IMR-90 (cell line): ENCODE results near the gene URI1. TPM values are rescaled to one million over a fixed set of nuclear protein-coding genes. Genes with fewer than 3 reads are reported as not detected.
A peak's percentile ranks its signal among the peaks of the same experiment; 100 is the strongest.

ENCODE experiments used
- ATAC-seq: fragments of 200-7000 bp; cut with Tn5 transposase; 2 replicates; pipeline ENCODE4 v1.9.1; 2020; ENCODE audit warnings: low read depth, mild to moderate bottlenecking, moderate library complexity
- BruUV-seq: library from RNA; stranded (reverse); fragments of 400-500 nt; replicated peaks from 2 replicates; lab custom pipeline; 2021; lab: Mats Ljungman, UMichigan
- CTCF ChIA-PET: fragments of 300-600 bp; formaldehyde crosslinking; extraction: SDS; loops from one replicate; lab custom pipeline; 2021; ENCODE audit warnings: antibody characterized with exemption; lab: Yijun Ruan, JAX
- POLR2A ChIA-PET: fragments of 300-600 bp; sonication (Branson Sonifier 250); formaldehyde crosslinking; loops from one replicate; lab custom pipeline; 2022; ENCODE audit warnings: antibody characterized with exemption; ENCODE audit not compliant: unreplicated experiment; lab: Charles Lee
- DNase-seq: peaks from one replicate; pipeline ENCODE4 v3.0.0; 2013
- H2AFZ ChIP-seq: replicated peaks from 2 replicates; pipeline ENCODE3; 2013; ENCODE audit warnings: low read length, mild to moderate bottlenecking; ENCODE audit not compliant: poor library complexity
- H2AK5ac ChIP-seq: 2 replicates; pipeline ENCODE4 v1.6.1; 2013; ENCODE audit warnings: low read depth, low read length, inconsistent platforms
- H2AK9ac ChIP-seq: replicated peaks from 2 replicates; pipeline ENCODE3; 2013; ENCODE audit warnings: mild to moderate bottlenecking, low read depth, low read length, moderate library complexity; ENCODE audit not compliant: poor library complexity
- H2BK120ac ChIP-seq: 2 replicates; pipeline ENCODE4 v1.6.1; 2013; ENCODE audit warnings: low read depth, low read length, inconsistent platforms
- H2BK15ac ChIP-seq: 3 replicates; pipeline ENCODE4 v1.6.1; 2013; ENCODE audit warnings: low read depth, low read length, inconsistent platforms
- H2BK20ac ChIP-seq: 2 replicates; pipeline ENCODE4 v1.6.1; 2013; ENCODE audit warnings: low read depth, mild to moderate bottlenecking, inconsistent platforms, low read length, moderate library complexity
- H2BK5ac ChIP-seq: 2 replicates; pipeline ENCODE4 v1.6.1; 2013; ENCODE audit warnings: mild to moderate bottlenecking, low read depth, low read length, inconsistent platforms; ENCODE audit not compliant: poor library complexity, severe bottlenecking
- H3K14ac ChIP-seq: replicated peaks from 2 replicates; pipeline ENCODE4 v1.6.1; 2013; ENCODE audit warnings: low read depth, low read length, inconsistent platforms
- H3K18ac ChIP-seq: 2 replicates; pipeline ENCODE4 v1.6.1; 2013; ENCODE audit warnings: low read depth, low read length, control low read depth
- H3K23ac ChIP-seq: 2 replicates; pipeline ENCODE4 v1.6.1; 2013; ENCODE audit warnings: low read depth, low read length, inconsistent platforms
- H3K27ac ChIP-seq: 2 replicates; pipeline ENCODE4 v1.5.1; 2013; ENCODE audit warnings: mild to moderate bottlenecking, control low read depth, low read length; ENCODE audit not compliant: insufficient read depth
- H3K27me3 ChIP-seq: 2 replicates; pipeline ENCODE4 v1.6.1; 2013; ENCODE audit warnings: low read length; ENCODE audit not compliant: control insufficient read depth, insufficient read depth
- H3K36me3 ChIP-seq: 2 replicates; pipeline ENCODE4 v1.6.1; 2013; ENCODE audit warnings: low read length, mixed read lengths; ENCODE audit not compliant: control insufficient read depth, insufficient read depth
- H3K4ac ChIP-seq: 2 replicates; pipeline ENCODE4 v1.6.1; 2013; ENCODE audit warnings: low read depth, low read length, inconsistent platforms
- H3K4me1 ChIP-seq: 2 replicates; pipeline ENCODE4 v1.6.1; 2013; ENCODE audit warnings: low read length, mixed read lengths; ENCODE audit not compliant: control insufficient read depth, insufficient read depth
- H3K4me2 ChIP-seq: 2 replicates; pipeline ENCODE4 v1.6.1; 2013; ENCODE audit warnings: low read depth, mild to moderate bottlenecking, control low read depth, low read length, moderate library complexity
- H3K4me3 ChIP-seq: 2 replicates; pipeline ENCODE4 v1.5.1; 2013; ENCODE audit warnings: low read depth, mild to moderate bottlenecking, control low read depth, low read length, moderate library complexity; ENCODE audit not compliant: insufficient read depth
- H3K56ac ChIP-seq: 2 replicates; pipeline ENCODE4 v1.6.1; 2013; ENCODE audit warnings: low read length, inconsistent platforms; ENCODE audit not compliant: insufficient read depth; ENCODE audit errors: extremely low read depth
- H3K79me1 ChIP-seq, 2 experiments: 2 replicates each; pipeline ENCODE4 v1.6.1; 2013; ENCODE audit warnings: low read length in 2 of 2, inconsistent platforms in 1 of 2, low read depth in 1 of 2
- H3K9ac ChIP-seq: 2 replicates; pipeline ENCODE4 v1.6.1; 2013; ENCODE audit warnings: low read depth, low read length, control low read depth
- H3K9me1 ChIP-seq: 2 replicates; pipeline ENCODE4 v1.6.1; 2013; ENCODE audit warnings: low read length, inconsistent platforms; ENCODE audit not compliant: insufficient read depth
- H3K9me3 ChIP-seq: 2 replicates; pipeline ENCODE4 v1.6.1; 2013; ENCODE audit warnings: low read length; ENCODE audit not compliant: control insufficient read depth, insufficient read depth
- H4K20me1 ChIP-seq: 2 replicates; pipeline ENCODE4 v1.6.1; 2013; ENCODE audit warnings: low read length, inconsistent platforms; ENCODE audit not compliant: insufficient read depth
- H4K5ac ChIP-seq: 2 replicates; pipeline ENCODE4 v1.6.1; 2013; ENCODE audit warnings: mild to moderate bottlenecking, low read depth, low read length, control low read depth
- H4K8ac ChIP-seq, 2 experiments: 2 replicates each; pipeline ENCODE4 v1.6.1; 2013; ENCODE audit warnings: low read depth in 2 of 2, low read length in 2 of 2, control low read depth in 1 of 2, inconsistent platforms in 1 of 2
- H4K91ac ChIP-seq: 2 replicates; pipeline ENCODE4 v1.6.1; 2013; ENCODE audit warnings: low read depth, low read length, inconsistent platforms; ENCODE audit not compliant: insufficient read depth
- BHLHE40 ChIP-seq: fragments of 150-350 bp; IDR thresholded peaks from 2 replicates; pipeline ENCODE4 v1.6.1; 2016; ENCODE audit warnings: mild to moderate bottlenecking, low read depth, low read length
- CEBPB ChIP-seq: IDR thresholded peaks from 2 replicates; pipeline ENCODE4 v1.6.1; 2012; ENCODE audit warnings: low read depth, low read length, improper control_type of control experiment
- CHD1 ChIP-seq: IDR thresholded peaks from 2 replicates; pipeline ENCODE4 v1.6.1; 2012; ENCODE audit warnings: low read depth, low read length, improper control_type of control experiment
- ELK1 ChIP-seq: fragments of 150-350 bp; IDR thresholded peaks from 2 replicates; pipeline ENCODE4 v1.6.1; 2016; ENCODE audit warnings: low read depth, mild to moderate bottlenecking, low read length, moderate library complexity, borderline replicate concordance
- FOS ChIP-seq: fragments of 150-350 bp; IDR thresholded peaks from 2 replicates; pipeline ENCODE4 v1.6.1; 2016; ENCODE audit warnings: low read depth, low read length
- MAFK ChIP-seq: IDR thresholded peaks from 2 replicates; pipeline ENCODE4 v1.6.1; 2012; ENCODE audit warnings: low read depth, low read length, improper control_type of control experiment
- MAZ ChIP-seq: IDR thresholded peaks from 2 replicates; pipeline ENCODE4 v1.6.1; 2012; ENCODE audit warnings: low read depth, mild to moderate bottlenecking, low read length, improper control_type of control experiment, moderate library complexity, borderline replicate concordance
- MXI1 ChIP-seq: IDR thresholded peaks from 2 replicates; pipeline ENCODE4 v1.6.1; 2012; ENCODE audit warnings: low read depth, mild to moderate bottlenecking, low read length, moderate library complexity, borderline replicate concordance
- NFE2L2 ChIP-seq: fragments of 150-350 bp; IDR thresholded peaks from 2 replicates; pipeline ENCODE4 v1.6.1; 2016; ENCODE audit warnings: low read depth, mild to moderate bottlenecking, low read length
- POLR2A ChIP-seq: IDR thresholded peaks from 2 replicates; pipeline ENCODE4 v1.6.1; 2012; ENCODE audit warnings: mild to moderate bottlenecking, low read depth, low read length
- RAD21 ChIP-seq: IDR thresholded peaks from 2 replicates; pipeline ENCODE4 v1.6.1; 2012; ENCODE audit warnings: low read length, improper control_type of control experiment
- RCOR1 ChIP-seq: IDR thresholded peaks from 2 replicates; pipeline ENCODE4 v1.6.1; 2012; ENCODE audit warnings: mild to moderate bottlenecking, low read length, improper control_type of control experiment; ENCODE audit not compliant: insufficient replicate concordance
- RFX5 ChIP-seq: IDR thresholded peaks from 2 replicates; pipeline ENCODE4 v1.8.0; 2012; ENCODE audit warnings: low read depth, mild to moderate bottlenecking, low read length, moderate library complexity
- SMC3 ChIP-seq: fragments of 150-350 bp; IDR thresholded peaks from 2 replicates; pipeline ENCODE4 v1.6.1; 2016; ENCODE audit warnings: low read depth, mild to moderate bottlenecking, antibody characterized with exemption, low read length, moderate library complexity
- WGBS, 2 experiments: methylation state at CpG; one replicate each; pipeline versions ENCODE4 v1.1.5 to v1.1.7; 2013; ENCODE audit warnings: missing lambda C conversion rate in 2 of 2; ENCODE audit not compliant: insufficient read length in 1 of 2; ENCODE audit errors: extremely low coverage in 2 of 2; 5-methylcytosine and 5-hydroxymethylcytosine counted together
- dilution Hi-C: fragments of 300-500 bp; cut with HindIII; formaldehyde crosslinking; loops from one replicate; pipeline ENCODE4 v1.14.3; 2018; ENCODE audit warnings: low sequenced_read_pairs; ENCODE audit not compliant: unreplicated experiment
- in situ Hi-C: fragments of 300-500 bp; cut with MboI; formaldehyde crosslinking; loops from 3 replicates; pipeline ENCODE4 v1.14.3; 2019; ENCODE audit warnings: low sequenced_read_pairs, inconsistent platforms, mixed read lengths
- intact Hi-C: fragments of 100-400 bp; cut with micrococcal nuclease; formaldehyde crosslinking; loops from 2 replicates; pipeline ENCODE4 v1.10.0; 2022
- polyA plus RNA-seq, 3 experiments: library from polyadenylated mRNA; depleted of rRNA; stranded (reverse); fragments of >200 nt; gene quantifications; 2 replicates each; pipeline ENCODE4 v1.2.3, GENCODE V29; 2012; ENCODE audit warnings: low replicate concordance in 1 of 3
- total RNA-seq: library from RNA; depleted of rRNA; stranded (reverse); fragments of >200 nt; gene quantifications from 2 replicates; pipeline ENCODE4 v1.2.3, GENCODE V29; 2012
- TF ChIP-seq, protein P1 (sequence below): fragments of 150-350 bp; IDR thresholded peaks from 2 replicates; pipeline ENCODE4 v1.6.1; 2017; ENCODE audit warnings: mild to moderate bottlenecking, antibody characterized with exemption, low read length, low read depth
- TF ChIP-seq, protein P2 (sequence below): conservative IDR thresholded peaks from 2 replicates; pipeline ENCODE4 v1.5.1; 2012; ENCODE audit warnings: mild to moderate bottlenecking, low read depth, low read length, improper control_type of control experiment

The URI1 gene
- total and polyA plus RNA-seq, 2 of the 4 experiments (the other 2 are of a cell fraction), result 43.2 to 45.3 TPM

DNA sequence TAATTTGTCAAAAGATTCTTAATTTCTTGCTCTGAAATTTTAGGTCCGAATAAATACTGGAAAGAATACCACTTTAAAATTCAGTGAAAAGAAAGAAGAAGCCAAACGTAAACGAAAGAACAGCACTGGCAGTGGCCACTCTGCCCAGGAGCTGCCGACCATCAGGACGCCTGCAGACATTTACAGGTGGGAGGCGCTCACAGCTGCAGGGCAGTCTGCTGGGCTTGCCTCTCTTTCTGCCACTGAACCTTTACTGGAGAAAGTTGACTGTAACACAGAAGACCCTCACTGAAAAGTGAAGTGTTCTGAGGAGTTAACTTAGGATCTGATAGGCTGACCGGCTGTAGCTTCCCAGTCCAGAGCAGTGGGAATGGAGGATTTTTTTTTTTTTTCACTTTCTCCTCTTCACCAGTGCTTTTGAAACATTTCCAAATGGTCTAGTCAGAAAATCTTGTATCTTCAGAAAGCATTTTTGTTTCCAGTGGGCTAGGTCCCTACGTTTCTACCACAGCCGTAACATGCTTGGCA, 69.1 kb downstream of the URI1 start:
- no peak overlapping the region for H3K14ac ChIP-seq
- BruUV-seq, result no TSS peak
- no peaks in the 10 kb centered on the region for H3K4me1 ChIP-seq
- no peaks in the 10 kb centered on the region for H3K27me3 ChIP-seq
- DNase-seq (no peak), ATAC-seq (no peak)
- no peak overlapping the region for H2AK5ac ChIP-seq
- H4K5ac ChIP-seq, result no peak overlapping the region
- WGBS, 2 experiments, result 80% methylated on average over 5 of the region's 9 CpGs; no CpG with 5 or more reads in 1 of the 2 experiments
- no peaks in the 10 kb centered on the region for H3K9me3 ChIP-seq
- POLR2A ChIA-PET, result no interaction called here
- H3K36me3 ChIP-seq, result peaks cover 11% of the 10 kb centered on the region
- H2BK5ac ChIP-seq, result no peak overlapping the region
- H4K8ac ChIP-seq, result no peak overlapping the region
- no peak overlapping the region for H3K4ac ChIP-seq
- H2BK15ac ChIP-seq, result no peak overlapping the region
- no peak overlapping the region for H4K91ac ChIP-seq
- dilution Hi-C loops, result no loop called here
- no peak overlapping the region for H2BK20ac ChIP-seq
- H3K56ac ChIP-seq, result no peak overlapping the region
- no peak overlapping the region for H2AK9ac ChIP-seq
- no peaks in the 10 kb centered on the region for H4K20me1 ChIP-seq
- TF ChIP-seq MAFK (no peak), MXI1 (no peak), NFE2L2 (no peak), RAD21 (no peak), CEBPB (no peak), SMC3 (no peak), CHD1 (no peak), RFX5 (no peak), POLR2A (no peak), BHLHE40 (no peak), FOS (no peak), ELK1 (no peak), RCOR1 (no peak), MAZ (no peak)
- TF ChIP-seq, protein P1, sequence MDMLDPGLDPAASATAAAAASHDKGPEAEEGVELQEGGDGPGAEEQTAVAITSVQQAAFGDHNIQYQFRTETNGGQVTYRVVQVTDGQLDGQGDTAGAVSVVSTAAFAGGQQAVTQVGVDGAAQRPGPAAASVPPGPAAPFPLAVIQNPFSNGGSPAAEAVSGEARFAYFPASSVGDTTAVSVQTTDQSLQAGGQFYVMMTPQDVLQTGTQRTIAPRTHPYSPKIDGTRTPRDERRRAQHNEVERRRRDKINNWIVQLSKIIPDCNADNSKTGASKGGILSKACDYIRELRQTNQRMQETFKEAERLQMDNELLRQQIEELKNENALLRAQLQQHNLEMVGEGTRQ, result no peak
- TF ChIP-seq, protein P2, sequence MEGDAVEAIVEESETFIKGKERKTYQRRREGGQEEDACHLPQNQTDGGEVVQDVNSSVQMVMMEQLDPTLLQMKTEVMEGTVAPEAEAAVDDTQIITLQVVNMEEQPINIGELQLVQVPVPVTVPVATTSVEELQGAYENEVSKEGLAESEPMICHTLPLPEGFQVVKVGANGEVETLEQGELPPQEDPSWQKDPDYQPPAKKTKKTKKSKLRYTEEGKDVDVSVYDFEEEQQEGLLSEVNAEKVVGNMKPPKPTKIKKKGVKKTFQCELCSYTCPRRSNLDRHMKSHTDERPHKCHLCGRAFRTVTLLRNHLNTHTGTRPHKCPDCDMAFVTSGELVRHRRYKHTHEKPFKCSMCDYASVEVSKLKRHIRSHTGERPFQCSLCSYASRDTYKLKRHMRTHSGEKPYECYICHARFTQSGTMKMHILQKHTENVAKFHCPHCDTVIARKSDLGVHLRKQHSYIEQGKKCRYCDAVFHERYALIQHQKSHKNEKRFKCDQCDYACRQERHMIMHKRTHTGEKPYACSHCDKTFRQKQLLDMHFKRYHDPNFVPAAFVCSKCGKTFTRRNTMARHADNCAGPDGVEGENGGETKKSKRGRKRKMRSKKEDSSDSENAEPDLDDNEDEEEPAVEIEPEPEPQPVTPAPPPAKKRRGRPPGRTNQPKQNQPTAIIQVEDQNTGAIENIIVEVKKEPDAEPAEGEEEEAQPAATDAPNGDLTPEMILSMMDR, result no peak
- in situ Hi-C loops, result no loop called here
- CTCF ChIA-PET, result interaction anchor here (0.6 to 1.3 kb wide), 2 partner anchors 10 to 44 kb away, joined by 3 to 4 read pairs; no protein-coding TSS in a partner anchor
- H3K4me2 ChIP-seq, result peak overlapping the region; percentile 54
- intact Hi-C loops, result no loop called here
- peaks cover 3% of the 10 kb centered on the region; the same call in 1 of the 2 replicates for H3K9me1 ChIP-seq
- H3K27ac ChIP-seq, result no peak overlapping the region
- H3K23ac ChIP-seq, result no peak overlapping the region
- H3K79me1 ChIP-seq, result peaks cover 3 to 10% of the 10 kb centered on the region in 2 experiments; a peak in 3 of 4 replicates
- H2AFZ ChIP-seq, result no peak overlapping the region
- no peak overlapping the region for H2BK120ac ChIP-seq
- H3K9ac ChIP-seq, result no peak overlapping the region
- no peak overlapping the region for H3K4me3 ChIP-seq
- no peak overlapping the region for H3K18ac ChIP-seq
